HK-2 (cell line): ENCODE data around the gene PSMD8.
A peak's percentile ranks its signal among the peaks of the same experiment; 100 is the strongest.
"Not testable (repeated sequence)": the region's sequence is repeated elsewhere in the genome, so short reads cannot be mapped to it uniquely, and the experiment has no call there.

Experiments used
- DNase-seq: peaks from one replicate; pipeline ENCODE4 v3.0.0-alpha.2; 2018; ENCODE audit not compliant: unreplicated experiment

The PSMD8 gene

DNA sequence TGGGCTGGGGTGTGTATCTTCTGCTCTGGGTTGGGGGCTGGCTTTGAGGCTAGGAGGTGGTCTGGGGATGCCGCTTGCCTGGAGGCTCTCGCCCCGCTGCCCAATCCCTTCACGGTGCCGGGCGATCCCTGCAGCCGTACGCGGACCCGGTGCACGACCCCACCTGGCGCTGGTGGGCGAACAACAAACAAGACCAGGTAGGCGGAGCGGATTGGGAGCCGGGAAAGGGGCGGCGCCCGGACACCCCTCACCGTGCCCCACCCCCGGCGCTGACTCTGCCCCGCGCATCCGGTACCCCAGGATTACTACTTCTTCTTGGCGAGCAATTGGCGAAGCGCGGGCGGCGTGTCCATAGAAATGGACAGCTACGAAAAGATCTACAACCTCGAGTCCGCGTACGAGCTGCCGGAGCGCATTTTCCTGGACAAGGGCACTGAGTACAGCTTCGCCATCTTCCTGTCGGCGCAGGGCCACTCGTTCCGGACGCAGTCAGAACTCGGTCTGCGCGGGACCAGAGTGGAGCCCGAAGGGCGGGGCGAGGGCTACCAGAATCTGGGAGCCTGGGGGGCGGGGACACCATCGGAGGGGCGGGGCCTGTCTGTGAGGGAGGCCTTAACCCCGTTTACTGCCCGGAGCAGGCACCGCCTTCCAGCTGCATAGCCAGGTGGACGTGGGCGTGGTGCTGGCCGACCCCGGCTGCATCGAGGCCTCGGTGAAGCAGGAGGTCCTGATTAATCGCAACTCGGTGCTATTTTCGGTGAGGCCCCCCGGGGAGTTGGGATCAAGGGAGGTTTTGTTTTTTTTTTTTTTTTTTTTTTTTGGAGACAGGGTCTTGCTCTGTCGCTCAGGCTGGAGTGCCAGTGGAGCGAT lies 12.1 kb upstream of the PSMD8 start:
- peak; percentile 78 for DNase-seq

DNA sequence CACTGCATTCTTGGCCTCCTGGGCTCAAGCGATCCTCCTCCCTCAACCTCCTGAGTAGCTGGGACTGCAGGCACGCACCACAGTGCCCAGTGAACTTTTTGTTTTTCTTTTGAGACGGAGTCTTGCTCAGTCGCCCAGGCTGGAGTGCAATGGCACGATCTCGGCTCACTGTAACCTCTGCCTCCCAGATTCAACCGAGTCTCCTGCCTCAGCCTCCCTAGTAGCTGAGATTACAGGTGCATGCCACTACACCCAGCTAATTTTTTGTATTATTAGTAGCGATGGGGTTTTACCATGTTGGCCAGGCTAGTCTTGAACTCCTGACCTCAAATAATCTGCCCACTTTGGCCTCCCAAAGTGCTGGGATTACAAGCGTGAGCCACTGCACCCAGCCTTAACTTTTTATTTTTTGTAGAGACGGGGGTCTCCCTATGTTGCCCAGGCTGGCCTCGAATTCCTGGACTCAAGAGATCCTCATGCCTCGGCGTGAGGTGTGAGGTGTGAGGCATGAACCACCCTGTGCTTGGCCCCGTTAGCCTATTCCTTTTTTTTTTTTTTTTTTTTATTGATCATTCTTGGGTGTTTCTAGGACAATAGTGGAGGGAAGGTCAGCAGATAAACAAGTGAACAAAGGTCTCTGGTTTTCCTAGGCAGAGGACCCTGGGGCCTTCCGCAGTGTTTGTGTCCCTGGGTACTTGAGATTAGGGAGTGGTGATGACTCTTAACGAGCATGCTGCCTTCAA lies 11.3 kb upstream of the PSMD8 start:
- DNase-seq: not testable (repeated sequence)

- DNase-seq: no peak
These were observed 7.3 kb upstream of the PSMD8 start for GRCh38 chr19:38367041-38367440.

GRCh38 chr19:38369584-38369983 lies 4.8 kb upstream of the PSMD8 start:
- DNase-seq: no peak

- no peak for DNase-seq
These were observed 4.1 kb upstream of the PSMD8 start for GRCh38 chr19:38370299-38370698.

- no peak for DNase-seq
These were observed 3.3 kb upstream of the PSMD8 start for GRCh38 chr19:38371081-38371480.

GRCh38 chr19:38373907-38374331 lies 452 bp upstream of the PSMD8 start:
- DNase-seq: no peak

DNA sequence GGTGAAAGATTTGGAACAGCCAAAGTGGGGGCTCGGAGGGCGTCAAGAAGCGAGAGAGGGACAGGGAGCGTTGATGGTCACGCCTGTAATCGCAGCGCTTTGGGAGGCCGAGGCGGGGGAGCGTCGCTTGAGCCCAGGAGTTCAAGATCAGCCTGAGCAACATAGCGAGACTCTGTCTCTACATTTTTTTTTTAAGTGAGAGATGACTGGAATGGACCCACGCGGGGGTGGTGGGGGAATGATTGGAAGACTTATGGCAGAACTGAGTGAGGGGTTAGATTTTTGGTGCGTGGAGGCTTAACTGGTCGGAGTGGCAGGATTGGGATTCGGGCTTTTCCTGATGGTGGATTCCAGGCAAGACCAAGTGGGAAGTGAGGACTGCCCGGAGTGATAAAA lies 725 bp downstream of the PSMD8 start:
- peak; percentile 13 for DNase-seq

- no peak for DNase-seq
These were observed 1.4 kb downstream of the PSMD8 start for GRCh38 chr19:38375748-38376147.

GRCh38 chr19:38376576-38376975 lies 2.2 kb downstream of the PSMD8 start:
- DNase-seq: no peak

GRCh38 chr19:38377052-38377451 lies 2.7 kb downstream of the PSMD8 start:
- DNase-seq: no peak

DNA sequence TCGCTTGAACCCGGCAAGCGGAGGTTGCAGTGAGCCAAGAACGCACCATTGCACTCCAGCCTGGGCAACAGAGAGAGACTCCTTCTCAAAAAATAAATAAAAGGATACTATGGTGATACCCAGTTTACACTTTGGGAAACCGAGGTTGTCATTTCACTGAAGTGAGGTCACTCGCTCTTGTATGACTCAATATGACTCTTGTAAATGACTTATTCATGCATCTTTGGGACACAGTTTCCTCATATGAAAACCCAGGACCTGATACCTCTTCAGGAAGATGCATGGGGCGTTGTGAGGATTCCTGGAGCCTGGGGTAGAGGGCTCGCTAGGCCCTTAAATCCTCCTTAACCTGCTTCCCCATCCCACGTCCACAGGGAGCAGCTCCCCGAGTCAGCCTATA lies 4.5 kb downstream of the PSMD8 start:
- no peak for DNase-seq

DNA sequence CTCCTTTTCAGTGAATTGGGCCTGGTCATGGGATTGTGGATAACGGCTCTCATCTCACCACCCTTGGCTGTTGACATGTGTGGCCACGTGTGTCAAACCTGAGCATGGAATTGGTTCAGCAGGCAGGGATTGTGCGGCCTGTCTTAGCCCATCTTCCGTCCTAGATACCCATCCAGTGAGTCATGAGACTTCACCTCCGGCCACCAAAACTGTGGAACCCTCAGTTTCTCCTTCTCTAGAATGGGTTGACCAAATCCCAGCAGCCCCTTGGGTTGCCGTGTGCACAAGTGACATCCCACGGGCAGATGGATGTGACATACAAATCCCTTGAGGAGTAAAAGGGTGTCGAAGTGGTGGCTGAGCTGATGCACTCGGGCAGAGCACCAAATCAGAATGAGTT lies 6.8 kb downstream of the PSMD8 start:
- DNase-seq: no peak

- DNase-seq: no peak
These were observed 8.8 kb downstream of the PSMD8 start for GRCh38 chr19:38383184-38383583.

GRCh38 chr19:38383743-38384142 lies 9.4 kb downstream of the PSMD8 start:
- DNase-seq: no peak

- no peak for DNase-seq
These were observed 10.0 kb downstream of the PSMD8 start for GRCh38 chr19:38384209-38385027.

DNA sequence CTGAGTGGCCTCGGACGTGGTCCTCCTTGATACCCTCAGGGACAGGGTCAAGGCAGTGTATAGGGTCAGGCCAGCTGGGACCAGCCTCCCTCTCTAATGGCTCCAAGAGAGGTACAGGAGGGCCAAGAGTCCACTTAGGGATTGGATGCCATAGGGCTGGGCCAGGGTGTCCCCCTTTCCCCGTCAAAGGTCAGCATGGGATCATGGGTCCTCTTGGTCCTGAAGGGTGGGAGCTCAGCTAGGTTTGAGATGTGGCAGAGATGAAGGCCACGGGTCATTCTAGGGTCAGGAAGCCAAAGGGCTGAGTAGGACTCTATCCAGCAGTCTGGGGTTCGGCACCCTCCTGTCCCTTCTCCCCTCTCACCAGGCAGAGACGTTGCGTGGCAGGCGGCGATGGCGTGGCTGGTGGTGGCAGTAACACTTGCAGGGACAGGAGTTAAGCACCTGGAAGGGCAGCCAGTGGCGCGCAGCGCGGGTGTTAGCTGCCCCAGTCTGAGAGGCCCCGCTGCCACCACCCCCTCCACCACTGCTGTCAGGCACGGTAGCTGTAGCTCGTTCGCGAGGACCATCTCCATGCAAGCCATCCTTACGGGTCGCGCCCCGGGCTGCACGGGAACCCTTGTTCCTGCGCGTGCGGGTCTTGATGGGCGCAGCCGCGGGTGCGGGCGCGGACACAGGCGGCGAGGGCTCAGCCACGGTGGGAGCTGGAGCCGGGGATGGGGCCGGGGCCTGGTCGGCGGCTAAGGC lies 10.9 kb downstream of the PSMD8 start:
- no peak for DNase-seq

DNA sequence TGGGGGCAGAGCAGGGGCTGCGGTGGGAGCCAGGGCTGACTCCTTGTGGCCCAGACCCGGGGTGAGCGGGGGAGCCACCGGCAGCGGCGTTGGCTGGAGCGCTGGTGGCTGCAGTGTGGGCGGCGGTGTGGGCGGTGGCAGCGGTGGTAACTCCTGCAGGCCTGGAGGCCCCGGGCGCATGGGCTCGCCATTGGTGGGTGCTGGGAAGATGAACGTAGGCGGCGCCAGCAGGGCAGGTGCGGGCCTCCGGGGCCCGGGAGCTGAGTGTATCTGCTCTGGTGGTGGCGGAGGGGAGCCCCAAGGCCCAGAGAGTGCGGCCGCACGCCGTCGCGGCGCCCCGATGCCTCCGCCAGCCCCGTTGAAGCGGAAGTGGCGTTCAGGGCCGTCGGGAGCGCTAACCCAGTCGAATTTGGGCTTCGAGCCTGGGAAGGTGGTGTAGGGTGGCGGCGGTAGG lies 11.5 kb downstream of the PSMD8 start:
- no peak for DNase-seq

DNA sequence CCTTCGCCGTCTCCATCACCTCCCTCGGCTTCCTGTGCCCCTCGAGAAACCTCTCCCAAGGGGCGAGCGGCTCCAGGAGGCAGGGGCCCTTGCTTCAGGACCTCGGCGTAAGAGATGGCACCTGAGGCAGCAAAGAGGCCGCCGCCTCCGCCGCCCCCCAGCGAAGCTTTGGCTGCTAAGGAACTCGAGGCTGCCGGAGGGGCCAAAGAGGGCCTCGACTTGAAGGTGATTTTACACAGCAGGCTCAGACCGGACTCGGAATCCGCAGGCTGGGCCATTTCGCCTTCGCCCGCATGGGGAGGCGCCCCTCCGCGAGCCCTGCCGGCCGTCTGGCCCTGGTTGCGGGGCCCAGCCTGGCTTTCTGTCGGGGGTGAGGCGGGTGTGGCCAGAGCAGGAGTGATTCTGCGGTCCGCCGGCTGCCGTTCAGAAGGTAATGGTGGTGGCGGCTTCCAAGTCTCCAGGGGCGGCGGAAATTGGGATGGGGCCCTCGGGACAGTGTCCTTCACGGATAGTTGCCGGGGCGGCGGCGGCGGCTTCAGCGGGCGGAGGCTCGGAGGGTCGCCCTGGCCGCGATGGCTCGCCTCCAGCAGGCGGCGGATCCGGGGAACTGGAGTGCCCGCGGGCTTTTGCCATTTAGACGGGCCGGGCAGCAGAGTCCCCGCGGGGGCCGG lies 12.1 kb downstream of the PSMD8 start:
- no peak for DNase-seq

GRCh38 chr19:38386971-38387549 lies 12.7 kb downstream of the PSMD8 start:
- DNase-seq: no peak
